HG02759 (cell line): ENCODE data around the gene CLEC1B.
"Not testable (repeated sequence)": the region's sequence is repeated elsewhere in the genome, so short reads cannot be mapped to it uniquely, and the experiment has no call there.

Source experiments
- ATAC-seq: cut with Tn5 transposase; IDR thresholded peaks from one replicate; pipeline ENCODE4 v1.9.1; 2021; ENCODE audit warnings: mild to moderate bottlenecking, moderate library complexity; ENCODE audit not compliant: unreplicated experiment

CLEC1B gene

GRCh38 chr12:9999016-9999415 is at the start of gene CLEC1B:
Gene CLEC1B, minus strand, starts transcription at chr12:9999121. Its CDS starts 21 bp downstream, at chr12:9999100.
- no peak for ATAC-seq

- no peak for ATAC-seq
Observed at GRCh38 chr12:10048526-10048925, 49.6 kb upstream of the CLEC1B start.

GRCh38 chr12:10042167-10042566 is 43.2 kb upstream of the CLEC1B start:
- no peak for ATAC-seq

- no peak for ATAC-seq
Observed at GRCh38 chr12:10033783-10034545, 35.0 kb upstream of the CLEC1B start.

- ATAC-seq: no peak
Observed at GRCh38 chr12:10031771-10032175, 32.9 kb upstream of the CLEC1B start.

- no peak for ATAC-seq
Observed at GRCh38 chr12:10031321-10031720, 32.4 kb upstream of the CLEC1B start.

GRCh38 chr12:10030446-10030845 is 31.5 kb upstream of the CLEC1B start, which contains the start of gene CLEC9A:
Gene CLEC9A, plus strand, starts transcription at chr12:10030682. Its CDS starts 22,006 bp downstream, at chr12:10052688.
- ATAC-seq: no peak

- no peak for ATAC-seq
Observed at GRCh38 chr12:10027721-10028120, 28.8 kb upstream of the CLEC1B start.

- ATAC-seq: no peak
Observed at GRCh38 chr12:10027311-10027710, 28.4 kb upstream of the CLEC1B start.

GRCh38 chr12:10026666-10027065 is 27.7 kb upstream of the CLEC1B start:
- ATAC-seq: not testable (repeated sequence)

- ATAC-seq: no peak
Observed at GRCh38 chr12:10025236-10025635, 26.3 kb upstream of the CLEC1B start.

GRCh38 chr12:10021342-10021741 is 22.4 kb upstream of the CLEC1B start:
- no peak for ATAC-seq

- no peak for ATAC-seq
Observed at GRCh38 chr12:10018386-10018785, 19.5 kb upstream of the CLEC1B start.

GRCh38 chr12:10016881-10017280 is 18.0 kb upstream of the CLEC1B start:
- ATAC-seq: no peak

GRCh38 chr12:10015450-10015849 is 16.5 kb upstream of the CLEC1B start:
- ATAC-seq: no peak

GRCh38 chr12:10012630-10013330 is 13.9 kb upstream of the CLEC1B start:
- ATAC-seq: no peak

GRCh38 chr12:10001171-10001776 is 2.4 kb upstream of the CLEC1B start:
- no peak for ATAC-seq

GRCh38 chr12:9992296-9992695 is 6.6 kb downstream of the CLEC1B start:
- no peak for ATAC-seq

- ATAC-seq: no peak
Observed at GRCh38 chr12:9991876-9992275, 7.0 kb downstream of the CLEC1B start.

- ATAC-seq: no peak
Observed at GRCh38 chr12:9980126-9980525, 18.8 kb downstream of the CLEC1B start.

GRCh38 chr12:9977916-9978315 is 21.0 kb downstream of the CLEC1B start:
- no peak for ATAC-seq

GRCh38 chr12:9976626-9977025 is 22.3 kb downstream of the CLEC1B start:
- ATAC-seq: not testable (repeated sequence)
